Endothelial cell of umbilical vein (primary cell): ENCODE measurements around the gene IFI27L2.

Experiments
- EZH2 ChIP-seq: IDR thresholded peaks from 2 replicates; pipeline ENCODE4 v1.6.1; 2012; ENCODE audit warnings: borderline replicate concordance, low read depth, mild to moderate bottlenecking, moderate library complexity, low read length, inconsistent platforms; ENCODE audit not compliant: severe bottlenecking
- FOS ChIP-seq: IDR thresholded peaks from 2 replicates; pipeline ENCODE4 v1.6.1; 2011; ENCODE audit warnings: mild to moderate bottlenecking, low read length, moderate library complexity, borderline replicate concordance; ENCODE audit not compliant: insufficient read depth
- JUN ChIP-seq: IDR thresholded peaks from 2 replicates; pipeline ENCODE4 v1.6.1; 2011; ENCODE audit warnings: borderline replicate concordance, low read depth; ENCODE audit not compliant: insufficient read length, insufficient read depth
- POLR2A ChIP-seq: IDR thresholded peaks from 2 replicates; pipeline ENCODE4 v1.6.1; 2012; ENCODE audit warnings: low read depth, mild to moderate bottlenecking, control low read depth, low read length
- TF ChIP-seq, protein P1 (sequence below), 2 donors: IDR thresholded peaks; 1 replicate in 1 of 2; 2 replicates in 1 of 2; pipeline ENCODE4 v1.5.1; 2011; ENCODE audit warnings: low read length in 2 of 2, mild to moderate bottlenecking in 2 of 2, moderate library complexity in 2 of 2, control low read depth in 1 of 2, inconsistent platforms in 1 of 2, low read depth in 1 of 2; ENCODE audit not compliant: insufficient read depth in 1 of 2; ENCODE audit errors: extremely low read depth in 1 of 2
- TF ChIP-seq, protein P2 (sequence below): IDR thresholded peaks from 2 replicates; pipeline ENCODE4 v1.6.1; 2011; ENCODE audit not compliant: insufficient read depth, insufficient read length

- TF ChIP-seq POLR2A, result no peak
- TF ChIP-seq FOS, result no peak
- TF ChIP-seq, protein P1, sequence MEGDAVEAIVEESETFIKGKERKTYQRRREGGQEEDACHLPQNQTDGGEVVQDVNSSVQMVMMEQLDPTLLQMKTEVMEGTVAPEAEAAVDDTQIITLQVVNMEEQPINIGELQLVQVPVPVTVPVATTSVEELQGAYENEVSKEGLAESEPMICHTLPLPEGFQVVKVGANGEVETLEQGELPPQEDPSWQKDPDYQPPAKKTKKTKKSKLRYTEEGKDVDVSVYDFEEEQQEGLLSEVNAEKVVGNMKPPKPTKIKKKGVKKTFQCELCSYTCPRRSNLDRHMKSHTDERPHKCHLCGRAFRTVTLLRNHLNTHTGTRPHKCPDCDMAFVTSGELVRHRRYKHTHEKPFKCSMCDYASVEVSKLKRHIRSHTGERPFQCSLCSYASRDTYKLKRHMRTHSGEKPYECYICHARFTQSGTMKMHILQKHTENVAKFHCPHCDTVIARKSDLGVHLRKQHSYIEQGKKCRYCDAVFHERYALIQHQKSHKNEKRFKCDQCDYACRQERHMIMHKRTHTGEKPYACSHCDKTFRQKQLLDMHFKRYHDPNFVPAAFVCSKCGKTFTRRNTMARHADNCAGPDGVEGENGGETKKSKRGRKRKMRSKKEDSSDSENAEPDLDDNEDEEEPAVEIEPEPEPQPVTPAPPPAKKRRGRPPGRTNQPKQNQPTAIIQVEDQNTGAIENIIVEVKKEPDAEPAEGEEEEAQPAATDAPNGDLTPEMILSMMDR (IDR thresholded peaks at IDR 0.05; ENCODE audit: extremely low read depth in 1 of 2, insufficient read depth in 1 of 2, low read depth in 1 of 2, low read length in 2 of 2), result no peak
- TF ChIP-seq EZH2, result no peak
- no peak for TF ChIP-seq JUN
- TF ChIP-seq, protein P2, sequence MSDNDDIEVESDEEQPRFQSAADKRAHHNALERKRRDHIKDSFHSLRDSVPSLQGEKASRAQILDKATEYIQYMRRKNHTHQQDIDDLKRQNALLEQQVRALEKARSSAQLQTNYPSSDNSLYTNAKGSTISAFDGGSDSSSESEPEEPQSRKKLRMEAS, result no peak
Measured at GRCh38 chr14:94126800-94127199, 2.6 kb downstream of the IFI27L2 start.
